ENCODE data around the gene TBC1D3I. TPM values are rescaled to one million over a fixed set of nuclear protein-coding genes. Genes with fewer than 3 reads are reported as not detected.
"Not testable (repeated sequence)": the region's sequence is repeated elsewhere in the genome, so short reads cannot be mapped to it uniquely, and the experiment has no call there.

The TBC1D3I gene
- 0.05 and 0.17 TPM in 2 replicates for total RNA-seq

DNA sequence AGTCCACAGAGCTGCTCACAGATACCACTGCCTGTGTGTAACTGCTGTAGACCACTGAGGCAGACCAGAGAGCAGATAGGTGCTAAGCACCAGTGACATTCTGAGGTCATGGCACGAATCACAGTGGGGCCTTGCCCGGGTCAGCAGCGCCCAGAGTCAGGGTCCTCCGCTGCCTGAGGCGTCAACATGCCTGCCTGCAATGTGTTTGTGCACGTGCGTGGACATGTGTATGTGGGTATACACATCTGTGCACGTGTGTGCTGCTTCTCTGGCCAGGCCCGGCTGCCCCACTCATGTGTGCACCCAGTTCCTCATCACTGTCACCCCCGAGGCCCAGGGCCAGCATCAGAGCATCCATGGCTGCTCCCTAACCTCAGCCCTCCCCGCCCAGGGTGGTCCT is at the start of gene TBC1D3I:
Gene TBC1D3I, minus strand, starts transcription at position 101 of the 400 bp plus-strand sequence. CDS start 1,585 bp downstream, outside the sequence.
- not testable (repeated sequence) for DNase-seq

- not testable (repeated sequence) for DNase-seq
Observed at GRCh38 chr17:36295161-36295560, 30.8 kb upstream of the TBC1D3I start.

DNA sequence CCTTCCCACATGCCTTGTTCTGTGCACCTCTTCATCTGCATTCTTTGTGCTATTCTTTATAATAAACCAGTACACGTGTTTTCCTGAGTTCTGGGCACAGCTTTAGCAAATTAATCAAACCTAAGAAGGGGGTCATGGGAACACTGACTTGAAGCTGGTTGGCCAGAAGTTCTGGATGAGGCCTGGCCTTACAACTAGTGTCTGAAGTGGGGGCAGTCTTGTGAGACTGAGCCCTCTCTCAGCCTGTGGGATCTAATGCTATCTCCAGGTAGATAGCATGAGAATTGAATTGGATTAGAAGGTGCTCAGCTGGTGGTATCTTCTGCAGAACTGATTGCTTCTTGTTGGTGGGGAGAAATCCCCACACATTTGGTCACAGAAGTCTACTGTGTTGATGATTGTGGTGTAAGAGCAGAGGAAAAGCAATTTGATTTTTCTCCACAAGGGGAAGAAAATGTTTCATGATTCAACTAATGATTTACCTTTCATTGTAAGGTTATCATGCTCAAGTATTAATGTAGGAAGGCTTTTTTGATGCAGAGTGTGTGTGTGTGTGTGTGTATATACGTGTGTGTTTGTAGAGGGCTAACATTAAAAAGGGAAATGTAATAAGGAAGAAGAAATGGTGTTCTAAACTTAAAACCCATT is 25.7 kb upstream of the TBC1D3I start:
- not testable (repeated sequence) for DNase-seq

DNA sequence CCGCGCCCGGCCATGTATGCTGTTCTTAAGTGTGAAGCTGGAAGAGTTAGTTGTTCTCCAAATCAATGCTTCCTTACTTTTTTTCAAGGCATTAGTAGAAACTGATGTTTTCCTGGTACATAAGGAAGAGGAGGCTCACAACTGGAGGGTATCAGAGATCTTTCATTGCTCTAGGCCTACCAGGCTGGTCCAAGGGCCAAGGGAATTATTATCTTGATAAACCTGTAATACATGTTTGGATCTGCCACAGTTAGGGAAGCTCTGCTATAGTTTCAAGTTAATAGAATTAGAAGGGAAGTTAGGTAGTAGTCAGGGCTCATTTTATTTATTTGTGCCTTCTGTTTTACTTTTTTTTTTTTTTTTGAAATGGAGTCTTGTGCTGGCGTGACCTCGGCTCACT is 19.8 kb upstream of the TBC1D3I start:
- DNase-seq = not testable (repeated sequence)

- DNase-seq = not testable (repeated sequence)
Observed at GRCh38 chr17:36283256-36283655, 18.9 kb upstream of the TBC1D3I start.

- DNase-seq = not testable (repeated sequence)
Observed at GRCh38 chr17:36242046-36242445, 22.3 kb downstream of the TBC1D3I start.

GRCh38 chr17:36229644-36230043 is 34.7 kb downstream of the TBC1D3I start:
- not testable (repeated sequence) for DNase-seq

GRCh38 chr17:36222967-36223366 is 41.4 kb downstream of the TBC1D3I start:
- DNase-seq = not testable (repeated sequence)

GRCh38 chr17:36221581-36222100 is 42.7 kb downstream of the TBC1D3I start:
- DNase-seq = not testable (repeated sequence)

GRCh38 chr17:36220737-36221580 is 43.4 kb downstream of the TBC1D3I start:
- not testable (repeated sequence) for DNase-seq

DNA sequence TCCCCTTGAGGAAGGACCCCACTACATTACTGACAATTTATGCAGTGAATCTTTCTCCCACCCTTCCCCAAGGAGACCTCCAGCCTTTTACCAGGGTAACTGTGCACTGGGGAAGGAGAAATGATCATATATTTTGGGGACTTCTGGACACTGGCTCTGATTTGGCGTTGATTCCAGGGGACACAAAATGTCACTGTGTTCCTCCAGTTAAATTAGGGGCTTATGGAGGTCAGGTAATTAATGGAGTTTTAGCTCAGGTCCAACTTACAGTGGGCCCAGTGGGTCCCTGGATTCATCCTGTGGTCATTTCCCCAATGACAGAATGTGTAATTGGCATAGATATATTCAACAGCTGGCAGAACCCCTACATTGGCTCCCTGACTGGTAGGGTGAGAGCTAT is 44.8 kb downstream of the TBC1D3I start:
- DNase-seq = not testable (repeated sequence)

DNA sequence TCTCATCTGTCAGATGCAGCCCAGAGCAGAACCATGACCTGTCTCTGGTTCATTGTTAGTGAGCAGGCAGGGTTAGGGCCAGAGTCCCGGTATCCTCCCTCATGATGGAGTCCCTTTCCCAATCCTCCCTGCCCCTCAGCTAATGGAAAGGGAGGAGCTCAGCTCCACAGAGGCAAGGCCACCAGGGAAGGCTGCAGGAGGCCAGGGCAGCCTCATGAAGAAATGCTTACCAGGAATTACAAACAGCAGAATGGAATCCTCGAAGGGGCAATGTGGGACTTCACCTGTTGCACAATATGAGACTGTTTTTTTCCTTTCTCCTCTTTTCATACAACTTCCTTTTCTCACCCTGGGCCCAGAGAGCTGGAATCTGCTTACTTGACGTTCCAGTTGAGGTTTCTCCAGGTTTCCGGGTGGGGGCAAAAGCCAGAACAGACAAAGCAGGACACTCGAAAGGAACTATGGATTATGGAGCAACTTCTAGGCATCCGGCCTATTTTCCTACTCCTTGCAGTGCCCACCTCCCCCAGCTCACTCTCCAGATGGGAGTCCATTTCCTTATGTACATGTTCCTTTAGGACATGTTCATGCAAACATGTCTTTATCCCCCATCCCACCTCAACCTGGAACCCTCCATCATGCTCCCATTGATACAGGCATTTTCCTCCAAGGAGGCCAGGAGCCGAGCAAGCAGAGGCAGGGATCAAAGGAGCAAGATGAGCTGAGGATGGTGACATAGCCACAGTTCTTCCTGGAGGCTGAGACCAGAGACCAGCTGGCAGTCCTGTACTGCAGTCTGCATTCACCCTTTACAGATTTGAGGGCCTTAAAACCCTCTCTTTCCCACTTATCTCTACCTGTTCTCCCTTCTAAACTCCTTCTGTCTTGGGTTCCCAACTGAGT is 48.7 kb downstream of the TBC1D3I start:
- not testable (repeated sequence) for DNase-seq

GRCh38 chr17:36214918-36215317 is 49.5 kb downstream of the TBC1D3I start:
- no peak for DNase-seq

DNA sequence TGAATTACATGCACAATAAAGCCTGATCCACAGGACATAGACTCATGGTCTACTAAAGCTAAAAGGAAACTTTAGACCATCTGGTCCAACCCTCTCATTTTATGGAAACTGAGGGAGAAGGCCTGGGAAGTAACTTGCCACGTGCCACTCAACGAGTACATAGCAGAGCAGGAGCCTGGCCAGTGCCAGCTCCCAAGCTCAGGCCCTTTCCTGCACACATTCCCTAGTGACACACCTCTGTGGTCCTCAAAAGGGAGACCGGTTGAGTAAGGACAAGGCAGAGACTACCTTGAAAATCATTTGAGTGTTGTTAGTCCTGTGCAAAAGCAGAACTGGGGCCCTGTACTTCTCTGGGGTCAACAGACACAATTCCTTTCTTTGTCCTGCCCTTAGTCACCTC is 50.7 kb downstream of the TBC1D3I start:
- DNase-seq = no peak

- DNase-seq = no peak
Observed at GRCh38 chr17:36212966-36213365, 51.4 kb downstream of the TBC1D3I start.

- no peak for DNase-seq
Observed at GRCh38 chr17:36212272-36212605, 52.1 kb downstream of the TBC1D3I start.

DNA sequence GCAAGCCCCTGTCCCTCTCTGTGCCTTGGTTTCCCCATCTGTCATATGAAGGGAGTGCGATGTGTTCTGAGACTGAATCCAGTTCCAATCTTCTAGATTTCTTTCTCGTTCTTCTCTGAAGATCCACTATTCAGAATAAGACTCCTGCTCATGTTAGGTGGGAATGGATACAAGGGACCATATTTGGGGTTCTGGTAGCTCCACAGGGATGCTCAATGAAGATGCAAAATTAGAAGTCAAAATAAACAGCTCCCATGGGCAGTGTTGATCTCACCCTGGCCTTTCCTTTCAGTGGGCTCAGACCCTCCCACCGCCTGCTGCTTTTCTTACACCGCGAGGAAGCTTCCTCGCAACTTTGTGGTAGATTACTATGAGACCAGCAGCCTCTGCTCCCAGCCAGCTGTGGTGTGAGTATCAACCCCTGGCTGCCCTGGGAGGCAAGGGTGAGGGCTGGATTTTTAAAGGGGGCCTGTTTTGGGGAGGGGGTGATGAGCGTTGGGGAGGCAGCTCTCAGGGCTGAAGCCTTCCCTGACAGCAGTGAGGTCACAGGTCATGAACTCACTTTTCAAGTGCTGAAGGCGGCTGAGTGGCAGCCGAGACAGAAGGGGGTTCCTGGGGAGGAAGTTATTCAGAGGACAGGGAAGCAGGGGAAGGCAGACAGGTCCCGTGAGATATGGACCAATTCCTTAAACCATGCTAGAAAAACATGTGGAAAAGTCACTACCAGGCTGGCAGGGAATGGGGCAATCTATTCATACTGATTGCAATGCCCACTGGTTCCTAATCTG is 52.7 kb downstream of the TBC1D3I start:
- not testable (repeated sequence) for DNase-seq

GRCh38 chr17:36210439-36211211 is 53.7 kb downstream of the TBC1D3I start, which contains the start of gene CCL4L2:
TSS of gene CCL4L2 (plus strand) at chr17:36211063.
- not testable (repeated sequence) for DNase-seq

- DNase-seq = no peak
Observed at GRCh38 chr17:36209575-36209974, 54.8 kb downstream of the TBC1D3I start.

DNA sequence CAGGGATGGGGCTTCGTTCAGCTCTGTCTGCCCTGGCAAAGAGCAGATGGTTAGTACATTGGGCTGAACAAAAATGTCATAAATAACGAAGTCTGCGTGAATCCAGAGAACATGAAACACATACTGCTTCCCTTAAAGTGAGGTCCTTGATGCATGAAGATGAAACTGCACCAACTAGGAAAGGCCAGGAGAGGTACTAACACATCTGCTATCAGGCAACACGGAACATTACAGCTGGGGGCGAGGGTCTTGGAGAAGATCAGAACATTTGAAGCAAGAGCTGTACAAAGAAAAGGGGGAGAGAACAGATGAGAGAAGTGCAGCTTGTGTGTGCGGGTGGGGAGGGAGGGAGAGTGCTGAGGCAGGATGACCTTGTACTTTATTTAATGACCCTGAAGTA is 57.0 kb downstream of the TBC1D3I start:
- not testable (repeated sequence) for DNase-seq

GRCh38 chr17:36206486-36206821 is 57.9 kb downstream of the TBC1D3I start:
- DNase-seq = not testable (repeated sequence)

Data from dermis blood vessel endothelial cell (primary cell).